ENCODE measurements around the gene RBKS.
"Not testable (repeated sequence)": the region's sequence is repeated elsewhere in the genome, so short reads cannot be mapped to it uniquely, and the experiment has no call there.

Gene RBKS

GRCh38 chr2:27762951-27763906, 127.0 kb downstream of the RBKS start:
- no peak for DNase-seq (ENCODE audit: low read depth)

GRCh38 chr2:27756544-27757498, 133.4 kb downstream of the RBKS start:
- DNase-seq (ENCODE audit: low read depth) = no peak

GRCh38 chr2:27756091-27756490, 134.1 kb downstream of the RBKS start:
- no peak for DNase-seq (ENCODE audit: low read depth)

GRCh38 chr2:27754831-27755230, 135.4 kb downstream of the RBKS start:
- no peak for DNase-seq (ENCODE audit: low read depth)

GRCh38 chr2:27754138-27754588, 136.0 kb downstream of the RBKS start:
- DNase-seq (ENCODE audit: low read depth) = peak; percentile 61

- no peak for DNase-seq (ENCODE audit: low read depth)
These were observed 137.5 kb downstream of the RBKS start for GRCh38 chr2:27752551-27753237.

- DNase-seq (ENCODE audit: low read depth) = no peak
These were observed 138.8 kb downstream of the RBKS start for GRCh38 chr2:27751377-27751776.

- not testable (repeated sequence) for DNase-seq (ENCODE audit: low read depth)
These were observed 141.2 kb downstream of the RBKS start for GRCh38 chr2:27748803-27749554.

- DNase-seq (ENCODE audit: low read depth) = no peak
These were observed 142.3 kb downstream of the RBKS start for GRCh38 chr2:27747827-27748352.

GRCh38 chr2:27746325-27746724, 143.9 kb downstream of the RBKS start:
- no peak for DNase-seq (ENCODE audit: low read depth)

GRCh38 chr2:27745494-27745893, 144.7 kb downstream of the RBKS start:
- DNase-seq (ENCODE audit: low read depth) = not testable (repeated sequence)

GRCh38 chr2:27742571-27742970, 147.6 kb downstream of the RBKS start:
- DNase-seq (ENCODE audit: low read depth) = no peak

- DNase-seq (ENCODE audit: low read depth) = no peak
These were observed 148.5 kb downstream of the RBKS start for GRCh38 chr2:27741673-27742072.

- no peak for DNase-seq (ENCODE audit: low read depth)
These were observed 151.2 kb downstream of the RBKS start for GRCh38 chr2:27739058-27739373.

GRCh38 chr2:27738349-27739057, 151.7 kb downstream of the RBKS start:
- DNase-seq (ENCODE audit: low read depth) = no peak

GRCh38 chr2:27737676-27738348, 152.4 kb downstream of the RBKS start:
- peak; percentile 61 for DNase-seq (ENCODE audit: low read depth)

- no peak for DNase-seq (ENCODE audit: low read depth)
These were observed 153.3 kb downstream of the RBKS start for GRCh38 chr2:27736890-27737204.

- no peak for DNase-seq (ENCODE audit: low read depth)
These were observed 153.9 kb downstream of the RBKS start for GRCh38 chr2:27736031-27736889.

All from stromal cell of bone marrow (primary cell).